SKM-1 (cell line): ENCODE results near the gene LTN1.

Source experiments
- DNase-seq: peaks from one replicate; lab custom pipeline; 2025; ENCODE audit not compliant: unreplicated experiment; lab: John Stamatoyannopoulos, UW

LTN1 gene

GRCh38 chr21:28885853-28886177 lies 106.9 kb downstream of the LTN1 start:
- no peak for DNase-seq

GRCh38 chr21:28884976-28885852 lies 107.5 kb downstream of the LTN1 start:
- DNase-seq: peak; percentile 84

GRCh38 chr21:28884481-28884880 lies 108.2 kb downstream of the LTN1 start:
- peak; percentile 24 for DNase-seq

- DNase-seq: no peak
Measured at GRCh38 chr21:28883931-28884330, 108.7 kb downstream of the LTN1 start.

GRCh38 chr21:28882345-28882744 lies 110.3 kb downstream of the LTN1 start:
- DNase-seq: no peak
